RPMI7951 (cell line): ENCODE measurements around the gene FLT4. TPM values are rescaled to one million over a fixed set of nuclear protein-coding genes. Genes with fewer than 3 reads are reported as not detected.

Experiments used
- DNase-seq: peaks from one replicate; pipeline ENCODE4 v3.0.0-alpha.2; 2012; ENCODE audit warnings: low read depth
- total RNA-seq: library from RNA; depleted of rRNA; stranded (reverse); fragments of >200 nt; shearing (Covaris generic); gene quantifications from 2 replicates; pipeline ENCODE4 v1.2.3, GENCODE V29; 2014

Gene FLT4
- total RNA-seq, 1 experiment from 2014 or later = not detected

GRCh38 chr5:180627386-180628120, 21.8 kb downstream of the FLT4 start:
- no peak for DNase-seq

- no peak for DNase-seq
Observed at GRCh38 chr5:180626661-180627385, 22.6 kb downstream of the FLT4 start.

GRCh38 chr5:180625791-180626660, 23.4 kb downstream of the FLT4 start:
- no peak for DNase-seq

- DNase-seq = no peak
Observed at GRCh38 chr5:180625125-180625790, 24.1 kb downstream of the FLT4 start.

GRCh38 chr5:180624587-180624986, 24.8 kb downstream of the FLT4 start:
- DNase-seq = no peak

GRCh38 chr5:180623844-180624243, 25.6 kb downstream of the FLT4 start:
- no peak for DNase-seq

- DNase-seq = no peak
Observed at GRCh38 chr5:180623411-180623834, 26.0 kb downstream of the FLT4 start.

- DNase-seq = no peak
Observed at GRCh38 chr5:180622910-180623309, 26.5 kb downstream of the FLT4 start.

- no peak for DNase-seq
Observed at GRCh38 chr5:180621311-180621710, 28.1 kb downstream of the FLT4 start.

GRCh38 chr5:180620014-180620413, 29.4 kb downstream of the FLT4 start:
- no peak for DNase-seq

GRCh38 chr5:180619563-180619915, 29.9 kb downstream of the FLT4 start:
- DNase-seq = no peak

- no peak for DNase-seq
Observed at GRCh38 chr5:180618829-180619562, 30.4 kb downstream of the FLT4 start.

GRCh38 chr5:180618487-180618828, 30.9 kb downstream of the FLT4 start:
- DNase-seq = no peak

GRCh38 chr5:180613814-180614188, 35.6 kb downstream of the FLT4 start:
- no peak for DNase-seq

- DNase-seq = no peak
Observed at GRCh38 chr5:180613188-180613813, 36.1 kb downstream of the FLT4 start.

- no peak for DNase-seq
Observed at GRCh38 chr5:180612683-180613082, 36.7 kb downstream of the FLT4 start.

GRCh38 chr5:180611140-180611850, 38.1 kb downstream of the FLT4 start:
- peak; percentile 16 for DNase-seq

GRCh38 chr5:180609817-180610550, 39.4 kb downstream of the FLT4 start:
- DNase-seq = no peak

- DNase-seq = no peak
Observed at GRCh38 chr5:180609386-180609785, 40.0 kb downstream of the FLT4 start.
